Measurements from ENCODE around the gene AHDC1. TPM values are rescaled to one million over a fixed set of nuclear protein-coding genes. Genes with fewer than 3 reads are reported as not detected.
A peak's percentile ranks its signal among the peaks of the same experiment; 100 is the strongest.

The AHDC1 gene
- total RNA-seq, 1 experiment from 2014 or later: 49.0 TPM

GRCh38 chr1:27543284-27543683 is 60.7 kb downstream of the AHDC1 start (continued):
- TF ChIP-seq FOXP4 (CRISPR knock-in tag; IDR thresholded peaks at IDR 0.05) (no peak), AFF4 (CRISPR knock-in tag; IDR thresholded peaks at IDR 0.05; ENCODE audit: borderline replicate concordance) (no peak), ZNF121 (CRISPR knock-in tag; IDR thresholded peaks at IDR 0.05) (no peak)

- Mint-ChIP-seq H3K9me3 (no peaks in the 10 kb centered on the region), H3K36me3 (peaks cover 15% of the 10 kb centered on the region), H3K4me1 (peaks cover 40% of the 10 kb centered on the region), H3K4me3 (no peak overlapping the region), H3K27ac (peak overlapping the region; percentile 92), H3K27me3 (ENCODE audit: low read depth) (no peaks in the 10 kb centered on the region)
- CTCF ChIA-PET: interaction anchor here (0.9 to 7.6 kb wide), 8 partner anchors 10 to 127 kb away, joined by 3 to 64 read pairs (median 4); no protein-coding TSS in a partner anchor
- no peak for ATAC-seq
- no peak for DNase-seq (ENCODE audit: low spot score)
- POLR2A ChIA-PET: no interaction called here
- TF ChIP-seq ZNF671 (CRISPR knock-in tag; IDR thresholded peaks at IDR 0.05) (no peak), GABPB1 (CRISPR knock-in tag; IDR thresholded peaks at IDR 0.05) (peak; percentile 60)
Measured at GRCh38 chr1:27542463-27543273, 61.3 kb downstream of the AHDC1 start.

- Mint-ChIP-seq H3K36me3 (peaks cover 10% of the 10 kb centered on the region), H3K27me3 (ENCODE audit: low read depth) (no peaks in the 10 kb centered on the region), H3K4me1 (peaks cover 61% of the 10 kb centered on the region), H3K4me3 (no peak overlapping the region), H3K27ac (peak overlapping the region; percentile 83), H3K9me3 (no peaks in the 10 kb centered on the region)
- TF ChIP-seq NFATC4 (CRISPR knock-in tag; IDR thresholded peaks at IDR 0.05) (no peak), ZBTB43 (CRISPR knock-in tag; IDR thresholded peaks at IDR 0.05) (no peak), CREB1 (CRISPR knock-in tag; IDR thresholded peaks at IDR 0.05) (no peak), KAT7 (CRISPR knock-in tag; IDR thresholded peaks at IDR 0.05; ENCODE audit: borderline replicate concordance) (no peak)
- ChIA-PET CTCF (interaction anchor here (0.6 to 8.1 kb wide), 13 partner anchors 13 to 486 kb away, joined by 3 to 87 read pairs (median 8); partner anchors contain the start of gene AHDC1), POLR2A (interaction anchor here (1.1 kb wide), 1 partner anchor 13 kb away, joined by 3 read pairs; no protein-coding TSS in a partner anchor)
- ATAC-seq (no peak), DNase-seq (ENCODE audit: low spot score) (no peak)
Measured at GRCh38 chr1:27539901-27540861, 63.8 kb downstream of the AHDC1 start.

- ChIA-PET CTCF (interaction anchor here (0.6 to 8.1 kb wide), 8 partner anchors 9 to 1096 kb away, joined by 3 to 87 read pairs (median 8); partner anchors contain the start of gene AHDC1), POLR2A (interaction anchor here (0.7 kb wide), 1 partner anchor 19 kb away, joined by 4 read pairs; no protein-coding TSS in a partner anchor)
- ATAC-seq (no peak), DNase-seq (ENCODE audit: low spot score) (no peak)
- Mint-ChIP-seq H3K36me3 (peaks cover 3% of the 10 kb centered on the region), H3K27me3 (ENCODE audit: low read depth) (no peaks in the 10 kb centered on the region), H3K9me3 (no peaks in the 10 kb centered on the region), H3K27ac (no peak overlapping the region), H3K4me1 (peaks cover 66% of the 10 kb centered on the region), H3K4me3 (no peak overlapping the region)
- no peak for TF ChIP-seq FOXP4 (CRISPR knock-in tag; IDR thresholded peaks at IDR 0.05)
- TF ChIP-seq MYBL2 (CRISPR knock-in tag; IDR thresholded peaks at IDR 0.05): no peak
- TF ChIP-seq ELF4 (CRISPR knock-in tag; IDR thresholded peaks at IDR 0.05; ENCODE audit: low read depth): no peak
- TF ChIP-seq ZNF232 (CRISPR knock-in tag; IDR thresholded peaks at IDR 0.05): no peak
- TF ChIP-seq ZBTB21 (CRISPR knock-in tag; IDR thresholded peaks at IDR 0.05; ENCODE audit: borderline replicate concordance): no peak
- no peak for TF ChIP-seq E2F1 (CRISPR knock-in tag; IDR thresholded peaks at IDR 0.05)
- no peak for TF ChIP-seq SP1 (CRISPR knock-in tag; conservative IDR thresholded peaks at IDR 0.05)
- no peak for TF ChIP-seq FOXP1 (CRISPR knock-in tag; IDR thresholded peaks at IDR 0.05; ENCODE audit: borderline replicate concordance)
Measured at GRCh38 chr1:27538793-27539192, 65.2 kb downstream of the AHDC1 start.

Measured in WTC11 (cell line).